GM19324 (cell line): Measurements from ENCODE around the gene ZNF414.

Experiments used
- ATAC-seq: cut with Tn5 transposase; IDR thresholded peaks from one replicate; pipeline ENCODE4 v1.9.1; 2021; ENCODE audit warnings: mild to moderate bottlenecking, moderate library complexity; ENCODE audit not compliant: unreplicated experiment, low FRiP score

The ZNF414 gene

DNA sequence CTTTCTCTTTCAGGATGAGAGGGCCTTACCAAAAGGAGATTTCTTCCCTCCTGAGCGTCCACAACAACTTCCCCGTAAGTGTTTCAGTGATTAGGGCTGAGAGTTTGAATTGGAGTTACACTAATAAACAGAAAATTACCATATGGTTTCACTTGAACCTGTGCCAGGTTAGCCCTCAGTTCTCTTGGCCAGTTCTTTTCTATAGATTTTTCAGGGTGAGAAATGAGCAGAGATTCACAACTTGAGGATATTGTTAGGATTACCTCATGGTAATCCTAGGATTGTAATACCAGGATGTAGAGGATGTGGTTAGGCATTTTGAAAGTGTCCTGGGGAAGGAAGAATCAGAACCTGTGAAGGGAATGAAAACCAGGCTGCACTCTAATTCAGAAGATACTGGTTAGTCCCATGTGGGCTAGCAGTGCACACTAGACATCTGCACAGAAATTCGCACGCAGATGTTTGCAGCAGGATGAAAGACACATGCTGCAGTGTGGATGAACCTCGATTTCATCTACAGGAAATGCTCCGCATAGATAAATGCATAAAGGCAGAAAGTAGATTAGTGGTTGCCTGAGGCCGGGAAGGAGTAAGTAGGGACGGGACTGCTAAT, 45.1 kb downstream of the ZNF414 start:
- no peak for ATAC-seq

DNA sequence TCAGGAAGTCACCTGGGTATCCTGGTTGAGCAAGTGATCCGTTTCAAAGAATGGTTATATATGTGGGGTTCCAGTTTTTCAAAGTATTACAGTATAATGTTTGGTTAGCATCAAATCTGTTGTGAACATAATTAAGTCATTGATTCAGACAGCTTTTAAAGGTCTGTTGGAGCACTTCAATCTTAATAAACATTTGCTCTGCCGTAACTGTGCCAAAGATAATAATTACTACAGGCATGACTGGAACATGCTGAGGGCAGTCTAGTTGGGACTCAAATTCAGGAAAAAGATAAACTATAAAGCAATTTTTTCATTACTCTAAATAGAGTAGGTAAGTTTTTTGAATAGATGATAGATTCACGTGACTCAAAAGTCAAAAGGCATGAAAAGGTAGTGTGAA, 45.8 kb downstream of the ZNF414 start:
- no peak for ATAC-seq

DNA sequence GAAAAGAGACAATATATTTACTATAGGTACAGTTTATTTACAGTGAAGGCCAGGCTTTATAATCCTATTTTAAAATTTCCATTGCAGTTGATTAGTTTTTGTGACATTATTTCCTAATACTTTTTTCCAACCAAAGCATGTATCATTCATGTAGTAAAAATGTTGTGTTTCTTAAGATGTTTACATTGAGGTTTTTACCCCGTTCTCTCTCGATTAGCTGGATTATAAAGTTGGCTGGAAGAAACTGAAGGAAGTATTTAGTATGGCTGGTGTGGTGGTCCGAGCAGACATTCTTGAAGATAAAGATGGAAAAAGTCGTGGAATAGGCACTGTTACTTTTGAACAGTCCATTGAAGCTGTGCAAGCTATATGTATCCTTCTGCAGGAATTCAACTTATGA, 47.9 kb downstream of the ZNF414 start:
- ATAC-seq = no peak

DNA sequence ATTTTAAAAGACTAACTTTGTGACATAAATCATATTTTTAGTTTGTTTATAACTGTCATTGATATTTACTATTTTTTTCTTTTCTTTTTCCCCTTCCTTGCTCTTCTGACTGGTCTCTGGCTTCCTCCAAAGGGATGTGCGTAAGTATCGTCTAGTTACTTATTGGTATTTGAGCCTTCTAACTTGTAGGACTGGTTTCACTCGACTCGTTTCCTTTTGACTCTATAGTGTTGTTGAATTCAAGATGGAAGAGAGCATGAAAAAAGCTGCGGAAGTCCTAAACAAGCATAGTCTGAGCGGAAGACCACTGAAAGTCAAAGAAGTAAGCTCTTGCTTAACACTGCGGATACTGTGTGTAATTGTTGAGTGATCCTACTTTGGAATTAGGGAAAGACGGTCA, 50.6 kb downstream of the ZNF414 start:
- ATAC-seq = no peak

DNA sequence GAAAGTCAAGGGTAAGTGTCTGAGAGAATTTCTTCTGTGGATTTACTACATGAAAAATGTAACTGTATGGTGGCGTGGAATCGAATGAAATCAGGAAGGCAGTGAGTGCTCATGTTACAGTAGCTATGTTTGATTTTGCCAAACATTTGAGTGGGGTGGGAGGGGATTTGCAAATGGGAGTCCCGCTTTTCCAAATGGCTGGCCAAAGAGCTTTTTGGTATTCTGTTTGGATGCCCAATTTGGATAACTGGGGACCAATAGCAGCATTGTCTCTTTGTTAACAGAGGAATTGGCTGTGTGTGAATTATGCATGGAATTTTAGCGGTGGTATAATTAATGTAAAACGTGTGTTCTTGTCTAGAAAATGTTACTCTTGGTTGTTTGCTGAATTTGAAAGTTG, 51.4 kb downstream of the ZNF414 start:
- ATAC-seq = no peak

DNA sequence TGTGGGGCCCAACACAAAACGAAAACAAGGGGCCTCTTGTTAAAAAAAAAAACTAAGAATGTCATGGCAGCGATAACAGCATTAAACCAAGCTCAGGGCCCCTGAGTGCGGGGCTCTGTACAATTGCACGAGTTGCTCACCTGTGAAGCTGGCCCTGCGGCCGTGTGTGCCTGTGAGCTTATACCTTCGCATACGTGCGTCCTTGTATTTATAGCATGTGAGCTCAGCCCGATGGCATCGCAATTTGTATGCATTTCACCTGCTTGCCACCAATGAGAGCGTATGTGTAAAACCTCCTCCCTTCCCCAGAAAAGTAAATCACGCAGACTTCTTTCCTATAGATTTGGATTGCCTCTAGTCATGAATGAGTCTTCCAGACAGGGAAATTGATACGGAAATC, 52.1 kb downstream of the ZNF414 start:
- no peak for ATAC-seq

DNA sequence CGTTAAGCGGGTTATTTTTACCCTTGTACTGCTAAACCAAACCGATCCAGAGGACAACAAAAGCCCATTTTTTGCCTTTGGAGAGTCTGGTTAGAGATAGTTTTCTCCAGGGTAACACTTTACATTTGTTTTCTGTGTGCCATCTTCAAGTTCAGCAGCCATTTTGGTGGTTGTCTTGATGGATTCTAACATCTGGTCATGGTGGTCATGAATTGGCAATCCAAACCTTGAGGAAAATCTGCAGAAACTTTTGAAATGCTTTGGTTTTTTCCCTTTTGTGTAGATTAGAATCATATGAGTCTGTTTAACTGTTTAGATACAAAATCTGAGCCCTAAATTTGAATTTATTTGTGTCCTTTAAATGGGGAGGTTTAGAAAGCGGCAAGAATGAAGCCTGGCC, 52.6 kb downstream of the ZNF414 start:
- no peak for ATAC-seq

DNA sequence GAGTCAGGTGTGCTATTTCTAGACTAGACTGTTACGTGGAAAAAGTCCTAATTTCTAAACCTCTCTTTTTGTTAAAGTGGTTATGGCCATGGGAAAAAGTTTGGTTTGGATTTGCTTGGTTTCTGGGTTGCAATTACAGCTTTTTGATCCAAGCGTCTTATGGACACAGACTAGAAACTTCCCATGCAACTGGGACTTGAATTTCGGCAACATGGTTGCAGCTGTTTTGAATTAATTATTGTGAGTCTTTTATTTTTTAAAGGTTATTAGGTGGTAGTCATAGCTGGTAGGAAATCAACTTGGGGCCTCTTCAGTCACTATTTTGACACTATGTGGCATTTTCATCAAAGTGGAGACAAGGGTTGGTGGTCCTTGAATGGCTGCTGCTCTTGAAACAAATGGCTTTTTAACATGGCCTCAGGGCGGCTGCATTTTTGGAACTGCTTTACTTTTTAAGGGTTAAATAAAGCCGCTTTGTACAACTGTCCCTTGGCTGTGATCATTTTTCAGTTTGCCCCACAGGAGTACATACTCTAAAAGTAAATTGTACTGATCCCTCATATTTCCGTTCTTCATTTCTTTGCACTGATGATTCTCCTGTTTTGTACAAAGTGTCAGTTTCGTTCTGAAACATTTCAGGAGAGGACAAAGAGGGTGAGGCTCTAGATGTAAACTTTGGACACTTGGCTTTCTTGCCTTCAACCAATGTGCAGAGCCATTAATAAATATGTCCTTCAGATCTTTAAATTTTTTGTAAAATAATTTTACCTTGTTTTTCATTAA, 53.3 kb downstream of the ZNF414 start:
- ATAC-seq = no peak
